ENCODE results near the gene MTMR3. TPM values are rescaled to one million over a fixed set of nuclear protein-coding genes. Genes with fewer than 3 reads are reported as not detected.

The MTMR3 gene
- total and polyA plus RNA-seq, 2 of the 8 experiments (the other 6 are each of a cell fraction or from before 2014, with no cell fraction given): 16.9 to 18.5 TPM

DNA sequence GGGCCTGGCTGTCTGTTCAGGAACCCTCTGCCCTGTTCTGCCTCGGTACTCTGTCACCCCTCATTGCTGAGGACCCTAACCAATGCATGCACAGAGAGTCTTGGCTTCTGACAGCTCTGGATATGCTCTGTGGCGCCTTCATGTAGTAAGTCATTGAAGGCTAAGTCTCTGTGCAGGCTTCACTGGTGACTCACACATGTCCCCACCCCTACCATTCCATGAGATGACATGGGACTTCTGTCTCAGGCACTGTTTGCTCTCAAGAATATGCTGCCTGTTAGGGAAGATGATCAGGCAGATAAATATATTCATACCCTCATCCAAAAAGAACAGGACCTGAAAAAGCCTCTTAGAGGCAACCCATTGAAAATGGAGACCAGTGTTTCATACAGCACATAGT, 153.7 kb downstream of the MTMR3 start:
- H2BK20ac ChIP-seq (ENCODE audit: low read length): no peak overlapping the region

More for the DNA sequence above, 153.7 kb downstream of the MTMR3 start:
- Histone ChIP-seq H3K4me3 (ENCODE audit: extremely low read depth in 1 of 4, insufficient read depth in 2 of 4, low read depth in 3 of 4, low read length in 4 of 4) (no peak overlapping the region), H3K9ac (replicated peaks in 1 of 4; ENCODE audit: extremely low read depth in 1 of 4, low read depth in 3 of 4, low read length in 3 of 4) (no peak overlapping the region), H2BK12ac (ENCODE audit: low read depth, low read length) (no peak overlapping the region), H3K23me2 (ENCODE audit: low read depth, low read length) (no peaks in the 10 kb centered on the region), H3K18ac (ENCODE audit: extremely low read depth, low read length) (no peak overlapping the region), H3K79me1 (ENCODE audit: low read depth, low read length) (no peaks in the 10 kb centered on the region), H3K79me2 (ENCODE audit: control insufficient read depth in 1 of 2, insufficient read depth in 2 of 2, low read length in 2 of 2) (no peaks in the 10 kb centered on the region), H3K27ac (ENCODE audit: low read depth, low read length) (no peak overlapping the region), H3K27me3 (replicated peaks in 1 of 4; ENCODE audit: control insufficient read depth in 3 of 4, extremely low read depth in 1 of 4, insufficient read depth in 3 of 4, low read length in 3 of 4) (no peaks in the 10 kb centered on the region), H3K9me3 (ENCODE audit: insufficient read depth in 2 of 2, low read depth in 1 of 2, low read length in 1 of 2) (no peaks in the 10 kb centered on the region), H3K4me2 (ENCODE audit: insufficient read depth in 1 of 2, low read depth in 2 of 2, low read length in 2 of 2) (no peak overlapping the region), H3K23ac (ENCODE audit: insufficient read length) (no peak overlapping the region), H4K5ac (ENCODE audit: insufficient read length, low read depth, low read length) (no peak overlapping the region), H2AFZ (ENCODE audit: low read length) (no peak overlapping the region), H3K36me3 (ENCODE audit: control insufficient read depth in 2 of 4, insufficient read depth in 4 of 4, low read length in 3 of 4) (no peaks in the 10 kb centered on the region), H3K4me1 (replicated peaks in 1 of 4; ENCODE audit: control insufficient read depth in 3 of 4, insufficient read depth in 4 of 4, low read length in 3 of 4) (no peaks in the 10 kb centered on the region; a peak in 2 of 7 replicates), H4K91ac (replicated peaks; ENCODE audit: insufficient read length, low read length) (no peak overlapping the region), H2BK120ac (replicated peaks; ENCODE audit: low read depth, low read length) (no peak overlapping the region), H2AK5ac (ENCODE audit: low read depth, low read length) (no peak overlapping the region), H2BK15ac (ENCODE audit: low read length) (no peak overlapping the region), H4K8ac (ENCODE audit: extremely low read depth, insufficient read depth, low read length) (no peak overlapping the region), H3K14ac (ENCODE audit: insufficient read length) (no peak overlapping the region), H2BK5ac (ENCODE audit: low read depth, low read length) (no peak overlapping the region), H3K4ac (replicated peaks; ENCODE audit: insufficient read length, low read depth, low read length) (no peak overlapping the region), H4K20me1 (replicated peaks in 1 of 2; ENCODE audit: control insufficient read depth in 1 of 2, insufficient read depth in 2 of 2, low read length in 2 of 2) (no peaks in the 10 kb centered on the region), H3K56ac (replicated peaks; ENCODE audit: insufficient read length, low read depth, low read length) (no peak overlapping the region)
- CTCF ChIA-PET (ENCODE audit: partially characterized antibody): interaction anchor here (2.0 kb wide), 1 partner anchor 13 kb away, joined by 8 read pairs; no protein-coding TSS in a partner anchor
- DNase-seq (ENCODE audit: low read depth in 1 of 2, low spot score in 2 of 2) (no peak), FAIRE-seq (no peak)
- POLR2A ChIA-PET (ENCODE audit: partially characterized antibody): no interaction called here
- TF ChIP-seq TAF7 (optimal IDR thresholded peaks at IDR 0.05; ENCODE audit: borderline replicate concordance, low read depth, low read length): no peak
- TF ChIP-seq SUZ12 (IDR thresholded peaks at IDR 0.05; ENCODE audit: low read length): no peak
- TF ChIP-seq TAF1 (IDR thresholded peaks at IDR 0.05; ENCODE audit: low read depth, low read length): no peak
- TF ChIP-seq NRF1 (IDR thresholded peaks at IDR 0.05; ENCODE audit: low read depth, low read length): no peak
- TF ChIP-seq RNF2 (IDR thresholded peaks at IDR 0.05; ENCODE audit: borderline replicate concordance, low read depth, low read length, missing control alignments, poor library complexity, severe bottlenecking): no peak
- no peak for TF ChIP-seq HDAC2 (IDR thresholded peaks at IDR 0.05; ENCODE audit: borderline replicate concordance in 1 of 2, low read depth in 2 of 2, low read length in 2 of 2)
- no peak for TF ChIP-seq TBP (IDR thresholded peaks at IDR 0.05; ENCODE audit: low read depth, low read length)
- no peak for TF ChIP-seq SP4 (IDR thresholded peaks at IDR 0.05; ENCODE audit: low read length)
- 87% methylated on average over 2 of the region's 2 CpGs; no CpG with 5 or more reads in 1 of the 2 experiments for WGBS, 2 experiments (ENCODE audit: extremely low coverage in 1 of 2, insufficient coverage in 1 of 2, insufficient read length in 1 of 2, insufficient replicate concordance in 2 of 2, low coverage in 1 of 2, low lambda C conversion rate in 2 of 2, missing lambda C conversion rate in 1 of 2)
